PFSK-1 (cell line): ENCODE data around the gene IKZF4.

ENCODE experiments used
- FOXP2 ChIP-seq: optimal IDR thresholded peaks from 2 replicates; pipeline ENCODE3; 2011; ENCODE audit warnings: borderline replicate concordance, control low read depth, inconsistent platforms; ENCODE audit not compliant: insufficient read depth; ENCODE audit errors: extremely low read length, extremely low read depth
- POLR2AphosphoS5 ChIP-seq: IDR thresholded peaks from 2 replicates; pipeline ENCODE4 v1.6.1; 2012; ENCODE audit warnings: low read depth, mild to moderate bottlenecking, control low read depth, low read length, moderate library complexity
- SIN3A ChIP-seq: IDR thresholded peaks from 2 replicates; pipeline ENCODE4 v1.6.1; 2012; ENCODE audit warnings: mild to moderate bottlenecking, low read length, moderate library complexity, borderline replicate concordance; ENCODE audit not compliant: insufficient read depth
- TAF1 ChIP-seq: IDR thresholded peaks from 2 replicates; pipeline ENCODE4 v1.6.1; 2012; ENCODE audit warnings: low read length, control low read depth, borderline replicate concordance; ENCODE audit not compliant: insufficient read depth
- TF ChIP-seq, protein P1 (sequence below), 2 experiments: IDR thresholded peaks; 2 replicates each; pipeline versions ENCODE4 v1.6.1 to v1.8.0; 2011 to 2012; ENCODE audit warnings: low read depth in 2 of 2, low read length in 2 of 2, control low read depth in 1 of 2, inconsistent platforms in 1 of 2, mild to moderate bottlenecking in 1 of 2, moderate library complexity in 1 of 2; ENCODE audit not compliant: insufficient read depth in 1 of 2

IKZF4 gene

DNA sequence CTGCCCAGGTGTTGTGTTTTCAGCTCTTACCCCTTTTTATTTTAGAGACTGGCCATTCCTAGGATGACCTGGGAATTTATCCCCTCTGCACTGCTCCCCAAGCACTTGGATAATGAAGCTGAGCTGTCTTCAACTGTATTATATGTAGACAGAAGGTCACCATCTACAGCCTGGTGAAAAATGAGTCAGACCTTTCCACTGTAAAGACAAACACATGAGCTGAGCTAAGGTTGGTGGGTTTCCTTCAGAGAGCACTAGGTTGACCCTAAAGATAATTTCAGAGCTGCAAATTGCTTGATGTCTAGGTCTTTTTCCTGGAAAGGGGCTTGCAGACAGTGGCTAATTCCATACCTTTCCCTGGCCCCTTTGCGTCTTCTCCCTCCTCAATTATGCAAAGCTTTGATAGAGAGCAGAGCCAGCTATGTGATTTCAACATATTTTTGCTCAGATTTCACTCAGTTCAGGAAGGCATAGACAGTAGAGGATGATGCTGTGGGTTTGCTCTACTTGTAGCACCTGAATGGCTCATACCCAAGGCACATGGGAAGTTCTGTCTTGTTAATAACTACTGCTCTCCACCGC is 9.2 kb upstream of the IKZF4 start:
- no peak for TF ChIP-seq FOXP2
- TF ChIP-seq, protein P1, sequence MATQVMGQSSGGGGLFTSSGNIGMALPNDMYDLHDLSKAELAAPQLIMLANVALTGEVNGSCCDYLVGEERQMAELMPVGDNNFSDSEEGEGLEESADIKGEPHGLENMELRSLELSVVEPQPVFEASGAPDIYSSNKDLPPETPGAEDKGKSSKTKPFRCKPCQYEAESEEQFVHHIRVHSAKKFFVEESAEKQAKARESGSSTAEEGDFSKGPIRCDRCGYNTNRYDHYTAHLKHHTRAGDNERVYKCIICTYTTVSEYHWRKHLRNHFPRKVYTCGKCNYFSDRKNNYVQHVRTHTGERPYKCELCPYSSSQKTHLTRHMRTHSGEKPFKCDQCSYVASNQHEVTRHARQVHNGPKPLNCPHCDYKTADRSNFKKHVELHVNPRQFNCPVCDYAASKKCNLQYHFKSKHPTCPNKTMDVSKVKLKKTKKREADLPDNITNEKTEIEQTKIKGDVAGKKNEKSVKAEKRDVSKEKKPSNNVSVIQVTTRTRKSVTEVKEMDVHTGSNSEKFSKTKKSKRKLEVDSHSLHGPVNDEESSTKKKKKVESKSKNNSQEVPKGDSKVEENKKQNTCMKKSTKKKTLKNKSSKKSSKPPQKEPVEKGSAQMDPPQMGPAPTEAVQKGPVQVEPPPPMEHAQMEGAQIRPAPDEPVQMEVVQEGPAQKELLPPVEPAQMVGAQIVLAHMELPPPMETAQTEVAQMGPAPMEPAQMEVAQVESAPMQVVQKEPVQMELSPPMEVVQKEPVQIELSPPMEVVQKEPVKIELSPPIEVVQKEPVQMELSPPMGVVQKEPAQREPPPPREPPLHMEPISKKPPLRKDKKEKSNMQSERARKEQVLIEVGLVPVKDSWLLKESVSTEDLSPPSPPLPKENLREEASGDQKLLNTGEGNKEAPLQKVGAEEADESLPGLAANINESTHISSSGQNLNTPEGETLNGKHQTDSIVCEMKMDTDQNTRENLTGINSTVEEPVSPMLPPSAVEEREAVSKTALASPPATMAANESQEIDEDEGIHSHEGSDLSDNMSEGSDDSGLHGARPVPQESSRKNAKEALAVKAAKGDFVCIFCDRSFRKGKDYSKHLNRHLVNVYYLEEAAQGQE (IDR thresholded peaks at IDR 0.05; ENCODE audit: insufficient read depth in 1 of 2, low read depth in 2 of 2, low read length in 2 of 2) = no peak
- no peak for TF ChIP-seq SIN3A
- TF ChIP-seq POLR2AphosphoS5 = no peak
- no peak for TF ChIP-seq TAF1

- no peak for TF ChIP-seq SIN3A
- no peak for TF ChIP-seq FOXP2
- no peak for TF ChIP-seq POLR2AphosphoS5
- TF ChIP-seq, protein P1 (IDR thresholded peaks at IDR 0.05; ENCODE audit: insufficient read depth in 1 of 2, low read depth in 2 of 2, low read length in 2 of 2) = no peak
- TF ChIP-seq TAF1 = no peak
These were observed 7.4 kb upstream of the IKZF4 start for GRCh38 chr12:56013482-56013881.

DNA sequence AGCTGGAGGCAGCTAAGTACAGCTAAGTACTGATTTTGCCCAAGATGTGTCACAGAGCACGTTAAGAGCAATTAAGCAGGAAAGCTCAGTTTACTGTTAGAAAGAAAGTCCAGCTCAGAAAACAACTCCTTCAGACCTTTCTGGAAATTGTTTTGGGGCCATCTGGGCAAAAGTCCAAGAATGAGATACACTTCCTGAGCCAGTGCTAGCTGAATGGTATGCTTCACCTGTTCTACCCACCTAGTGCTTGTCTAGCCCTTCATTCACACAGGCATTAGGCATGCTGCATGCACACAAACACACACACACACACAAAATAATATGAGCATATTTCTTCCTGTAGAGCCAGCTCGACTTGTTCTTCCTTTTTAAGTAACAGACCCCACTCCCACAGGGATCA is 6.6 kb upstream of the IKZF4 start:
- TF ChIP-seq TAF1 (no peak), POLR2AphosphoS5 (no peak), SIN3A (no peak), FOXP2 (no peak)
- TF ChIP-seq, protein P1 (IDR thresholded peaks at IDR 0.05; ENCODE audit: insufficient read depth in 1 of 2, low read depth in 2 of 2, low read length in 2 of 2) = no peak

- TF ChIP-seq TAF1 = no peak
- no peak for TF ChIP-seq POLR2AphosphoS5
- no peak for TF ChIP-seq FOXP2
- no peak for TF ChIP-seq SIN3A
These were observed 3.7 kb upstream of the IKZF4 start for GRCh38 chr12:56017181-56017580.

DNA sequence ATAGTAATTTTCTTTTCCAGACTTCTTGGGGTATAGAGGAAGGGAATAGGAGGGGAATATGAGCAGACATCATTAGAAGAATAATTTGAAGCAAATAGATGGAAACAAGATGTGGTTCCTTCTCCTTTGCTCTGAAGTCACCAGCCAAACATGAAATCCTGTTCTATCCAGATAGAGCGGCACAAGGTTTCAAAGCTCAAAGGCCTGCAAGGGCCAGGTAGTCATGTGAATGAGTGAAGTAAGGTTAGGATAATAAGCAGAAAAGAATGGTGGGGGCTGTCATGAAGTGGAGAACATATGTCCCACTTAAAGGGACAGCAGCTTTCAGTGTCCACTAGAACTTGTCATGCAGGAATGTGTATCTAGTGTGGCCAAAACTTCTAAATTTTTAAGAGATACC is 2.5 kb upstream of the IKZF4 start:
- TF ChIP-seq, protein P1 (IDR thresholded peaks at IDR 0.05; ENCODE audit: insufficient read depth in 1 of 2, low read depth in 2 of 2, low read length in 2 of 2) = no peak
- TF ChIP-seq POLR2AphosphoS5 = no peak
- TF ChIP-seq SIN3A = no peak
- TF ChIP-seq FOXP2 = no peak
- TF ChIP-seq TAF1 = no peak
